HCT116 (cell line): ENCODE data around the gene BSPRY. TPM values are rescaled to one million over a fixed set of nuclear protein-coding genes. Genes with fewer than 3 reads are reported as not detected.

Source experiments
- ATAC-seq: fragments of 200-7000 bp; cut with Tn5 transposase; 2 replicates; pipeline ENCODE4 v1.9.1; 2020; ENCODE audit warnings: mild to moderate bottlenecking, moderate library complexity
- BruUV-seq: library from RNA; stranded (reverse); fragments of 400-500 nt; replicated peaks from 2 replicates; lab custom pipeline; 2021; lab: Mats Ljungman, UMichigan
- CTCF ChIA-PET: fragments of 300-600 bp; sonication (Branson Sonifier 250); formaldehyde crosslinking; loops from one replicate; lab custom pipeline; 2021; ENCODE audit warnings: antibody characterized with exemption; lab: Charles Lee
- POLR2A ChIA-PET: fragments of 300-600, 350-600 bp; sonication (Branson Sonifier 250); formaldehyde crosslinking; loops from one replicate; lab custom pipeline; 2021; ENCODE audit warnings: antibody characterized with exemption; lab: Charles Lee
- RAD21 ChIA-PET, 2 experiments: fragments of 300-600 bp; sonication (Branson Sonifier 250); formaldehyde crosslinking; loops; one replicate each; lab custom pipeline; 2023; ENCODE audit warnings: low total read pairs in 2 of 2; ENCODE audit not compliant: uncharacterized antibody in 2 of 2, unreplicated experiment in 2 of 2, low non-redundant PET in 1 of 2; lab: Charles Lee
- DNase-seq: peaks from one replicate; pipeline ENCODE4 v3.0.0-alpha.2; 2010; ENCODE audit warnings: low read depth, low spot score
- H2AFZ ChIP-seq: fragments of 200-600 bp; shearing (Covaris generic), sonication (generic); 2 replicates; pipeline ENCODE4 v1.6.1; 2017; ENCODE audit warnings: low read depth, mixed run types, mixed read lengths, antibody characterized with exemption, low read length; ENCODE audit not compliant: poor library complexity, severe bottlenecking
- H3K27ac ChIP-seq: 2 replicates; pipeline ENCODE4 v1.5.1; 2012; ENCODE audit warnings: low read depth, low read length
- H3K27me3 ChIP-seq: fragments of 200-600 bp; sonication (generic); 2 replicates; pipeline ENCODE4 v1.6.1; 2016; ENCODE audit warnings: mixed run types, low read length, mixed read lengths; ENCODE audit not compliant: insufficient read depth
- H3K36me3 ChIP-seq, 2 experiments: fragments of 200-500 bp in 1 of 2; fragments of 200-600 bp in 1 of 2; sonication (Bioruptor generic) in 1 of 2; sonication (generic) in 1 of 2; 2 replicates each; pipeline versions ENCODE4 v1.5.1 to v1.6.1; 2014 to 2016; ENCODE audit warnings: low read length in 2 of 2, inconsistent platforms in 1 of 2, mixed read lengths in 1 of 2, mixed run types in 1 of 2; ENCODE audit not compliant: insufficient read depth in 2 of 2, control insufficient read depth in 1 of 2
- H3K4me1 ChIP-seq, 2 experiments: fragments of 200-600 bp in 1 of 2; sonication (generic) in 1 of 2; 2 replicates each; pipeline versions ENCODE4 v1.5.1 to v1.6.1; 2012 to 2017; ENCODE audit warnings: low read length in 2 of 2, inconsistent platforms in 1 of 2, mild to moderate bottlenecking in 1 of 2, mixed read lengths in 1 of 2, mixed run types in 1 of 2, moderate library complexity in 1 of 2; ENCODE audit not compliant: insufficient read depth in 2 of 2, control insufficient read depth in 1 of 2
- H3K4me2 ChIP-seq: fragments of 200-600 bp; sonication (generic); 2 replicates; pipeline ENCODE4 v1.6.1; 2017; ENCODE audit warnings: mixed run types, low read length, mixed read lengths
- H3K4me3 ChIP-seq, 2 experiments: fragments of 200-600 bp in 1 of 2; sonication (generic) in 1 of 2; replicated peaks in 1 of 2; 2 replicates each; pipeline ENCODE4 v1.5.1; 2011 to 2016; ENCODE audit warnings: low read length in 2 of 2, control low read depth in 1 of 2, low read depth in 1 of 2, mild to moderate bottlenecking in 1 of 2, mixed read lengths in 1 of 2, mixed run types in 1 of 2
- H3K79me2 ChIP-seq: fragments of 200-600 bp; sonication (generic); 2 replicates; pipeline ENCODE4 v1.6.1; 2017; ENCODE audit warnings: mild to moderate bottlenecking, mixed run types, low read length, moderate library complexity, mixed read lengths; ENCODE audit not compliant: insufficient read depth
- H3K9ac ChIP-seq: fragments of 200-600 bp; sonication (generic); 2 replicates; pipeline ENCODE4 v1.6.1; 2016; ENCODE audit warnings: low read length, mixed read lengths
- H3K9me2 ChIP-seq: fragments of 200-600 bp; sonication (generic), shearing (Covaris generic); 2 replicates; pipeline ENCODE4 v1.6.1; 2017; ENCODE audit warnings: mixed run types, mild to moderate bottlenecking, moderate library complexity; ENCODE audit not compliant: insufficient read depth
- H3K9me3 ChIP-seq, 2 experiments: fragments of 200-500 bp in 1 of 2; fragments of 200-600 bp in 1 of 2; sonication (Bioruptor generic) in 1 of 2; sonication (generic) in 1 of 2; 2 replicates each; pipeline ENCODE4 v1.6.1; 2014 to 2017; ENCODE audit warnings: low read length in 2 of 2, mixed read lengths in 2 of 2, inconsistent platforms in 1 of 2, low read depth in 1 of 2, mild to moderate bottlenecking in 1 of 2, mixed run types in 1 of 2, moderate library complexity in 1 of 2; ENCODE audit not compliant: control insufficient read depth in 1 of 2, insufficient read depth in 1 of 2
- H4K20me1 ChIP-seq: fragments of 200-600 bp; sonication (generic), shearing (Covaris generic); 2 replicates; pipeline ENCODE4 v1.6.1; 2017; ENCODE audit warnings: mixed run types, mild to moderate bottlenecking, moderate library complexity; ENCODE audit not compliant: insufficient read depth
- CBX3 ChIP-seq: IDR thresholded peaks from 2 replicates; pipeline ENCODE4 v1.6.1; 2012; ENCODE audit warnings: low read depth
- CEBPB ChIP-seq: IDR thresholded peaks from 2 replicates; pipeline ENCODE4 v1.6.1; 2012; ENCODE audit warnings: low read depth
- CTCF ChIP-seq, 3 experiments: fragments of 200-600 bp in 1 of 3; sonication (generic) in 1 of 3; IDR thresholded peaks in 2 of 3; conservative IDR thresholded peaks in 1 of 3; 2 replicates each; pipeline ENCODE4 v1.5.1; 2012 to 2017; ENCODE audit warnings: low read depth in 2 of 3, low read length in 2 of 3, antibody characterized with exemption in 1 of 3, borderline replicate concordance in 1 of 3, control low read depth in 1 of 3, mild to moderate bottlenecking in 1 of 3, mixed read lengths in 1 of 3, mixed run types in 1 of 3, moderate library complexity in 1 of 3; ENCODE audit not compliant: insufficient read depth in 1 of 3
- EGR1 ChIP-seq: IDR thresholded peaks from 2 replicates; pipeline ENCODE4 v1.6.1; 2012; ENCODE audit warnings: low read depth
- ELF1 ChIP-seq: IDR thresholded peaks from 2 replicates; pipeline ENCODE4 v1.6.1; 2012; ENCODE audit warnings: low read depth, borderline replicate concordance
- EZH2 ChIP-seq: fragments of 200-600 bp; sonication (generic); IDR thresholded peaks from 2 replicates; pipeline ENCODE4 v1.6.1; 2017; ENCODE audit warnings: antibody characterized with exemption, mixed run types
- EZH2phosphoT487 ChIP-seq: fragments of 200-600 bp; IDR thresholded peaks from 2 replicates; pipeline ENCODE4 v1.6.1; 2018; ENCODE audit warnings: antibody characterized with exemption, borderline replicate concordance
- FOSL1 ChIP-seq: IDR thresholded peaks from 2 replicates; pipeline ENCODE4 v1.6.1; 2012; ENCODE audit warnings: low read depth
- JUND ChIP-seq: IDR thresholded peaks from 2 replicates; pipeline ENCODE4 v1.6.1; 2012
- MAX ChIP-seq: IDR thresholded peaks from 2 replicates; pipeline ENCODE4 v1.6.1; 2012
- POLR2A ChIP-seq: IDR thresholded peaks from 2 replicates; pipeline ENCODE4 v1.7.0; 2011; ENCODE audit warnings: borderline replicate concordance; ENCODE audit not compliant: insufficient read depth, insufficient read length; ENCODE audit errors: extremely low read depth
- SIN3A ChIP-seq: IDR thresholded peaks from 2 replicates; pipeline ENCODE4 v1.6.1; 2012; ENCODE audit warnings: low read depth
- SP1 ChIP-seq: IDR thresholded peaks from 2 replicates; pipeline ENCODE4 v1.6.1; 2012; ENCODE audit warnings: low read depth
- SRF ChIP-seq: IDR thresholded peaks from 2 replicates; pipeline ENCODE4 v1.6.1; 2012; ENCODE audit warnings: low read depth
- TCF7L2 ChIP-seq: IDR thresholded peaks from 2 replicates; pipeline ENCODE4 v1.7.0; 2011; ENCODE audit warnings: borderline replicate concordance, inconsistent platforms; ENCODE audit not compliant: insufficient read depth, insufficient read length; ENCODE audit errors: extremely low read depth
- YY1 ChIP-seq: IDR thresholded peaks from 2 replicates; pipeline ENCODE4 v1.6.1; 2011; ENCODE audit warnings: low read length, low read depth, moderate library complexity, mild to moderate bottlenecking; ENCODE audit not compliant: insufficient replicate concordance; ENCODE audit errors: extremely low read depth
- ZBTB33 ChIP-seq: IDR thresholded peaks from 2 replicates; pipeline ENCODE4 v1.6.1; 2011; ENCODE audit warnings: mild to moderate bottlenecking, low read length, moderate library complexity; ENCODE audit not compliant: insufficient replicate concordance; ENCODE audit errors: extremely low read depth
- ZNF274 ChIP-seq: fragments of 200-500 bp; sonication (Bioruptor generic); IDR thresholded peaks from 2 replicates; pipeline ENCODE4 v1.6.1; 2014; ENCODE audit warnings: mild to moderate bottlenecking, low read depth, low read length, inconsistent platforms
- intact Hi-C: fragments of 100-400 bp; cut with micrococcal nuclease; formaldehyde crosslinking; loops from 2 replicates; pipeline ENCODE4 v1.10.0; 2022
- total RNA-seq: library from RNA; stranded (reverse); gene quantifications from one replicate; pipeline ENCODE4 v1.2.1, GENCODE V29; 2021; ENCODE audit not compliant: unreplicated experiment
- TF ChIP-seq, protein P1 (sequence below): IDR thresholded peaks from 2 replicates; pipeline ENCODE4 v1.6.1; 2012; ENCODE audit warnings: low read depth

BSPRY gene
- total RNA-seq, 1 experiment from 2014 or later, result 22.7 TPM

GRCh38 chr9:113313261-113313660 is 36.1 kb upstream of the BSPRY start:
- no peaks in the 10 kb centered on the region for H3K36me3 ChIP-seq
- intact Hi-C loops, result no loop called here
- H4K20me1 ChIP-seq, result no peaks in the 10 kb centered on the region
- no peak for ATAC-seq
- H3K9ac ChIP-seq, result no peak overlapping the region
- H3K4me2 ChIP-seq, result no peak overlapping the region
- H3K27me3 ChIP-seq, result no peaks in the 10 kb centered on the region
- H3K27ac ChIP-seq, result no peak overlapping the region
- H3K9me3 ChIP-seq, result no peaks in the 10 kb centered on the region
- H3K9me2 ChIP-seq, result no peaks in the 10 kb centered on the region
- TF ChIP-seq ELF1, result no peak
- no peak for TF ChIP-seq EGR1
- no peak for TF ChIP-seq EZH2
- TF ChIP-seq SP1, result no peak
- TF ChIP-seq SIN3A, result no peak
- no peak for TF ChIP-seq FOSL1
- TF ChIP-seq TCF7L2, result no peak
- TF ChIP-seq CEBPB, result no peak
- no peak for TF ChIP-seq YY1
- TF ChIP-seq CBX3, result no peak
- no peak for TF ChIP-seq ZNF274
- no peak for TF ChIP-seq POLR2A
- TF ChIP-seq, protein P1, sequence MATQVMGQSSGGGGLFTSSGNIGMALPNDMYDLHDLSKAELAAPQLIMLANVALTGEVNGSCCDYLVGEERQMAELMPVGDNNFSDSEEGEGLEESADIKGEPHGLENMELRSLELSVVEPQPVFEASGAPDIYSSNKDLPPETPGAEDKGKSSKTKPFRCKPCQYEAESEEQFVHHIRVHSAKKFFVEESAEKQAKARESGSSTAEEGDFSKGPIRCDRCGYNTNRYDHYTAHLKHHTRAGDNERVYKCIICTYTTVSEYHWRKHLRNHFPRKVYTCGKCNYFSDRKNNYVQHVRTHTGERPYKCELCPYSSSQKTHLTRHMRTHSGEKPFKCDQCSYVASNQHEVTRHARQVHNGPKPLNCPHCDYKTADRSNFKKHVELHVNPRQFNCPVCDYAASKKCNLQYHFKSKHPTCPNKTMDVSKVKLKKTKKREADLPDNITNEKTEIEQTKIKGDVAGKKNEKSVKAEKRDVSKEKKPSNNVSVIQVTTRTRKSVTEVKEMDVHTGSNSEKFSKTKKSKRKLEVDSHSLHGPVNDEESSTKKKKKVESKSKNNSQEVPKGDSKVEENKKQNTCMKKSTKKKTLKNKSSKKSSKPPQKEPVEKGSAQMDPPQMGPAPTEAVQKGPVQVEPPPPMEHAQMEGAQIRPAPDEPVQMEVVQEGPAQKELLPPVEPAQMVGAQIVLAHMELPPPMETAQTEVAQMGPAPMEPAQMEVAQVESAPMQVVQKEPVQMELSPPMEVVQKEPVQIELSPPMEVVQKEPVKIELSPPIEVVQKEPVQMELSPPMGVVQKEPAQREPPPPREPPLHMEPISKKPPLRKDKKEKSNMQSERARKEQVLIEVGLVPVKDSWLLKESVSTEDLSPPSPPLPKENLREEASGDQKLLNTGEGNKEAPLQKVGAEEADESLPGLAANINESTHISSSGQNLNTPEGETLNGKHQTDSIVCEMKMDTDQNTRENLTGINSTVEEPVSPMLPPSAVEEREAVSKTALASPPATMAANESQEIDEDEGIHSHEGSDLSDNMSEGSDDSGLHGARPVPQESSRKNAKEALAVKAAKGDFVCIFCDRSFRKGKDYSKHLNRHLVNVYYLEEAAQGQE, result no peak
- TF ChIP-seq ZBTB33, result no peak
- TF ChIP-seq CTCF (IDR thresholded peaks at IDR 0.05 in 2 of 3, conservative IDR thresholded peaks at IDR 0.05 in 1 of 3; ENCODE audit: borderline replicate concordance in 1 of 3, insufficient read depth in 1 of 3, low read depth in 2 of 3, low read length in 2 of 3), result no peak
- TF ChIP-seq SRF, result no peak
- no peak for TF ChIP-seq JUND
- no peak for TF ChIP-seq EZH2phosphoT487
- TF ChIP-seq MAX, result no peak
- ChIA-PET POLR2A (no interaction called here), RAD21 (interaction anchor here in 1 of 2 experiments (0.5 kb wide), 1 partner anchor 252 kb away, joined by 4 read pairs; no protein-coding TSS in a partner anchor), CTCF (no interaction called here)
- H2AFZ ChIP-seq, result no peak overlapping the region
- H3K4me1 ChIP-seq, result no peaks in the 10 kb centered on the region
- no peaks in the 10 kb centered on the region for H3K79me2 ChIP-seq
- H3K4me3 ChIP-seq, result no peak overlapping the region
- no TSS peak for BruUV-seq
- no peak for DNase-seq
